ENCODE results near the gene C20orf202.

Gene C20orf202

GRCh38 chr20:1229541-1229940, 26.3 kb downstream of the C20orf202 start:
- no peak overlapping the region for H3K4me3 ChIP-seq (ENCODE audit: low read depth, low read length)
- no peak for TF ChIP-seq CTCF (IDR thresholded peaks at IDR 0.05; ENCODE audit: low read depth, low read length)

GRCh38 chr20:1232286-1233111, 29.2 kb downstream of the C20orf202 start:
- no peak overlapping the region for H3K4me3 ChIP-seq (ENCODE audit: low read depth, low read length)
- no peak for TF ChIP-seq CTCF (IDR thresholded peaks at IDR 0.05; ENCODE audit: low read depth, low read length)

- H3K4me3 ChIP-seq (ENCODE audit: low read depth, low read length) = no peak overlapping the region
- TF ChIP-seq CTCF (IDR thresholded peaks at IDR 0.05; ENCODE audit: low read depth, low read length) = no peak
Observed at GRCh38 chr20:1240549-1240948, 37.3 kb downstream of the C20orf202 start.

GRCh38 chr20:1241456-1241855, 38.2 kb downstream of the C20orf202 start:
- TF ChIP-seq CTCF (IDR thresholded peaks at IDR 0.05; ENCODE audit: low read depth, low read length) = no peak
- no peak overlapping the region for H3K4me3 ChIP-seq (ENCODE audit: low read depth, low read length)

GRCh38 chr20:1242099-1242498, 38.8 kb downstream of the C20orf202 start:
- no peak overlapping the region for H3K4me3 ChIP-seq (ENCODE audit: low read depth, low read length)
- TF ChIP-seq CTCF (IDR thresholded peaks at IDR 0.05; ENCODE audit: low read depth, low read length) = no peak

- H3K4me3 ChIP-seq (ENCODE audit: low read depth, low read length) = no peak overlapping the region
- TF ChIP-seq CTCF (IDR thresholded peaks at IDR 0.05; ENCODE audit: low read depth, low read length) = no peak
Observed at GRCh38 chr20:1242530-1242929, 39.3 kb downstream of the C20orf202 start.

- H3K4me3 ChIP-seq (ENCODE audit: low read depth, low read length) = no peak overlapping the region
- no peak for TF ChIP-seq CTCF (IDR thresholded peaks at IDR 0.05; ENCODE audit: low read depth, low read length)
Observed at GRCh38 chr20:1245578-1245977, 42.3 kb downstream of the C20orf202 start.
